ENCODE data around the gene MGAM2. TPM values are rescaled to one million over a fixed set of nuclear protein-coding genes. Genes with fewer than 3 reads are reported as not detected.

The MGAM2 gene
- total RNA-seq, 1 experiment from 2014 or later: not detected

Other genes starting within 250 kb of the MGAM2 start
- not detected in 2 replicates for gene OR9A4, start 195.3 kb upstream of the MGAM2 start, total RNA-seq (2014; rRNA removed; shearing (Covaris generic))
- gene CLEC5A, start 164.7 kb upstream of the MGAM2 start, total RNA-seq (2014; rRNA removed; shearing (Covaris generic)): not detected in 2 replicates
- not detected in 2 replicates for gene TAS2R38, start 137.9 kb upstream of the MGAM2 start, total RNA-seq (2014; rRNA removed; shearing (Covaris generic))
- gene MGAM, start 115.8 kb upstream of the MGAM2 start, total RNA-seq (2014; rRNA removed; shearing (Covaris generic)): 0.68 and 0.72 TPM in 2 replicates
- not detected in 2 replicates for gene PRSS58, start 146.3 kb downstream of the MGAM2 start, total RNA-seq (2014; rRNA removed; shearing (Covaris generic))

All from RPMI7951 (cell line).